ENCODE results near the gene PLEKHA3. TPM values are rescaled to one million over a fixed set of nuclear protein-coding genes. Genes with fewer than 3 reads are reported as not detected.

Gene PLEKHA3
- total RNA-seq, 2 donors from 2014 or later: 20.4 to 34.1 TPM

DNA sequence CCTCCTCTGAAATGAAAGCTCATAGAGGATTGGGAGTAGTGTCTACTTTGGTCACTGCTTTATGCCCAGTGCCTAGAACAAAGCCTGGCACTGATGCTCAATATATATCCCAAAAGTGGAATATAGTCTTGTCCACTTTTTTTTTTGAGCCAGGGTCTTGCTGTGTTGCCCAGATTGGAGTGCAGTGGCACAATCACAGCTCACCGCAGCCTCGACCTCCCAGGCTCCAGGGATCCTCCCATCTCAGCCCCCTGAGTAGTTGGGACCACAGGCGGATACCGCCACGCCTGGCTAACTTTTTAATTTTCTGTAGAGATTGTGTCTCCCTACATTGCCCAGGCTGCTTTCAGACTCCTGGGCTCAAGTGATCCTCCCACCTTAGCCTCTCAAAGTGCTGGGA, 5.7 kb upstream of the PLEKHA3 start:
- no peak for DNase-seq (ENCODE audit: low spot score in 2 of 2)
- H3K36me3 Mint-ChIP-seq: peaks cover 4 to 5% of the 10 kb centered on the region in 2 donors
- no peak for ATAC-seq
- no peak overlapping the region for H3K27ac Mint-ChIP-seq
- no peaks in the 10 kb centered on the region for H3K9me3 Mint-ChIP-seq

DNA sequence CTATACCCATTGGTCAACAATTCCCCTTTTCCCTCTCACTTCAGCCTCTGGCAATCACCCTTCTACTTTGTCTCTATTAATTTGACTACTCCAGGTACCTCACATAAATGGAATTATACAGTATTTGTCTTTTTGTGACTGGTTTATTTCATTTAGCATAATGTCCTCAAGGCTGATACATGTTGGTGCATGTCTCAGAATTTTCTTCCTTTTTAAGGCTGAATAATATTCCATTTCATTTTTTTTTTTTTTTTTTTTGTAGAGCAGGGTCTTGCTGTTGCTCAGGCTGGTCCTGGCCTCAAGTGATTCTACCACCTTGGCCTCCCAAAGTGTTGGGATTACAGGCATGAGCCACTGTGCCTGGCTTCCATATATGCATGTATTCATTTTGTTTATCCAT, 3.8 kb upstream of the PLEKHA3 start:
- Mint-ChIP-seq H3K36me3 (peaks cover 4 to 5% of the 10 kb centered on the region in 2 donors), H3K27ac (no peak overlapping the region), H3K9me3 (no peaks in the 10 kb centered on the region)
- DNase-seq (ENCODE audit: low spot score in 2 of 2) (no peak), ATAC-seq (no peak)

DNA sequence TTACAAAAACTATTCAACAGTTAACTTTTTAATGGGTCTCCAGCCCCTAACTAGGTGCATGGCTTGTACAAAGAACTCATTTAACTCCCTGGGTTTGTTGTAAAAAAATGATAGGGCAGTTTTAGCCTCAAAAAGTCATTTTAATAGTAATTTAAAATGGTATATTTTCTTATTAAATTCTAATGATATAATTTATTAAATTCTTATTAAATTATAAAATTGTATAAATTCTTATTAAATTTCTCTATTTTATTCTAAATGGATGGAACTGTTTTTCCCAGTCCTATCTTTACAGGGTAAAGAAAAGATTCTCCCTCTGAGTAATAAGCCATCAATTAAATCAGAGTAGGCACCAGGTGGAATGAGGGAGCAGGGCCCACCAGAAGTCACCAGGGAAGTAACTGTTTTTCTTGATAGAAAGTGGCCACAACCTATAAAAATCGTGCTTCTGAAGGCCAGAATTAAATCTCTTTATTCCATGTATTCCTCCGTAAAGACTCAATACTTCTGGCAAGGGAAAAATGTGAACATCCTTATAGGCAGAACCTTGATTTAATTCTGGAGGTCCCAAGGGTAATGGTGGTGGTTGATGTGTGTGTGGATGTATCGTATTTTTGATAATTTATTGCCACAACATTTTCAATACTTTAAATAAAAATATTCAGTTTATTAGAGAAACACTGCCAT, 2.7 kb upstream of the PLEKHA3 start:
- no peak for DNase-seq (ENCODE audit: low spot score in 2 of 2)
- Mint-ChIP-seq H3K27ac (peak overlapping the region in 1 of 2 donors; percentile 95), H3K36me3 (peaks cover 4 to 5% of the 10 kb centered on the region in 2 donors), H3K9me3 (no peaks in the 10 kb centered on the region)
- no peak for ATAC-seq

DNA sequence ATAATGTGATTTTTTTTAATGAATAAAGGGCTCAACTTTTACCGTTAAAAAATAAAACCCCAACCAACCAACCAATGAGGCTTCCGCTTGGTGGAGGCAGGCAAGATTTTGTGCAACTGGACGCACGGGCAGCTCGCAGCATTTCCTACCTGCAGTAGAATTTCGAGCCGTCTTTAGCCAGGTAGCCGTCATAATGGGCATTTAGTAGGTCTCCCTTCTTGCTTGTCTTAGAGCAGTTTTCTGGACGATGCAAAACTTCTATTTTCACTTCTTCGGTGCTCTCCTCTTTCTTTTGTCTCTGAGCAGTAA, 2.2 kb upstream of the PLEKHA3 start:
- peak in 1 of 2 donors; percentile 23 for DNase-seq (ENCODE audit: low spot score in 2 of 2)
- Mint-ChIP-seq H3K27ac (peak overlapping the region; percentile 90 to 95), H3K9me3 (no peaks in the 10 kb centered on the region), H3K36me3 (peaks cover 4 to 5% of the 10 kb centered on the region in 2 donors)
- ATAC-seq: no peak

DNA sequence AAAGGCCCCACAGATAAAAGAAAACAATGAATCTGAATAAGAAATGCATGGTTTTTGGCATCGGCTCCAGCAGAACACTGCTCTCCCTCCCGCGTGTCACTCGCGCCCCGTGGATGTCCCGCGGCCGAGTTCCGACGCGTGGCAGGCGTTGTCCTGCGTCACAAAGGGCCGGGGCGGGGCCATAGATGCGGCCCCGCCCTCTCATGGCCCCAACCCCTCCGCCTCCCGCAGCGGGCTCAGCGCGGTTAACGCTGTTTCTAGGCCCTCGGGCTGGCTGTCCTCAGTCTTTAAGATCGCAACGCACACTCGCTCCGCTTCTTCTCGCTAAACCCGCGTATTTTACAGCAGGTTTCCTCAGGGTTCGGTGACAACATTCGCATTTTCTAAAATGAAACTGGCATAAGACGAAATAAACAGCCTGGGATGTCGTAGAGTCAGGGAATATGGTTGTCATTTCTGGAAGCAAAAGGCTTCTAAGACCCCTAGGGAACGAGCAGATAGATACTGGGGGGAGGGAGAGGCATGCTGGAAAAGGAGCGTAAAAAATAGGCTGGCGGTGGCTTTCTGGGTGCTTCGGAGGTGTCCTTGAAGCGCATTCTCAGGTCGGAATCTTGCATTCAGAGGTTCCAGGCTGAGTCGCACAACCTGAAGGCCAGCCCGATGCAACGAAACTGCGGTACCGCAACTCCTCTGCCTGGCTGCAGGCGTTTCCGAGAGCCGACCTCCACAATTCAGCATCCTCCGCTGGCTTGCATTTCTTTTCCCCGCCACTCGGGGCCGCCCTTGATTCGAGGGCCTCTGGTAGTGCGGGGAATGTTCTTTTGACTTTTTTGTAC, 1.6 kb upstream of the PLEKHA3 start, which contains the start of gene FKBP7:
FKBP7 (minus strand) TSS at position 162 of the 836 bp plus-strand sequence; CDS start at position 61, 101 bp downstream.
- DNase-seq (ENCODE audit: low spot score in 2 of 2) (peak; percentile 78 to 83), ATAC-seq (peak; percentile 72 to 81)
- H3K9me3 Mint-ChIP-seq: no peaks in the 10 kb centered on the region

DNA sequence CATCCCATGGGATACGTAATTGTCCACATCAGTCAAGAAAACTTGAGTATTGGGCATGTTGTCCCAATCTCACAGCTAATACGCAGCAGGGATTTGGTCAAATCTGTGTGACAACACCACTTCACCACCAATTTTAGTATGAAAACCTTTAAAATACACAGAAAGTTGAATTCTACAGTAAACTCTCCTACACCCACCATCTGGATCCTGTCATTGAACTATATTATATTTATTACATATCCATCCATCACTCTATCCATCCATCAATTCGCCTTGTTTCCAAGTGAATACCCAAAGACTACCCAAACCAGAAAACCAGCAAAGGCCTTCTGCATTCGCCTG, 1.0 kb upstream of the PLEKHA3 start:
- Mint-ChIP-seq H3K9me3 (no peaks in the 10 kb centered on the region), H3K27ac (peak overlapping the region; percentile 90 to 95)
- ATAC-seq: no peak

More for the DNA sequence above, 1.6 kb upstream of the PLEKHA3 start, which contains the start of gene FKBP7:
- H3K36me3 Mint-ChIP-seq: peaks cover 4 to 5% of the 10 kb centered on the region in 2 donors
- peak within 1 kb of the TSS; percentile 90 to 95 for H3K27ac Mint-ChIP-seq

DNA sequence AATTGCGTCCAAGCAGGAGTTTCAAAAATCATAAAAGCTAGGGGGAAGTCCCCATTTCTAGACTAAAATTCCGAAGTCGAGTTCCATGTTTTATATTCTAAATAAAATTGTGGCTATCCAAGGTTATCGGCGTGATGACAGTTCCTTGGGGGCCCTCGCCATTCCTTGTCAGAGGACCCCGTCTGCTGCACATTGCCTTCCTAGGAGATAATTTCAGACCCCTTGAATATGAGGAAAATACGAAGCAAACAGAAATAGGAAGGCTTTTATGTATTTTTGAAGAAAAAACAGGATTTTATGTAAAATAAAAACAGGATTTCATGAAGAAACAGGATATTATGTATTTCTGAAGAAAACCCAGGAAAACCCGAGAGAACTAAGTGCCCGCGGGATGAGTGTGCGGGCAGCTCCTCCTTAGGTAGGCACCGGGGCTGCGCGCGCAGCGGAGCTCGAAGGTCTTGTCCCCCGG, 465 bp upstream of the PLEKHA3 start:
- Mint-ChIP-seq H3K9me3 (no peaks in the 10 kb centered on the region), H3K36me3 (peaks cover 4 to 5% of the 10 kb centered on the region in 2 donors), H3K27ac (peak overlapping the region; percentile 90)
- ATAC-seq (no peak), DNase-seq (ENCODE audit: low spot score in 2 of 2) (no peak)

More for the DNA sequence above, 1.0 kb upstream of the PLEKHA3 start:
- no peak for DNase-seq (ENCODE audit: low spot score in 2 of 2)
- H3K36me3 Mint-ChIP-seq: peaks cover 4 to 5% of the 10 kb centered on the region in 2 donors

DNA sequence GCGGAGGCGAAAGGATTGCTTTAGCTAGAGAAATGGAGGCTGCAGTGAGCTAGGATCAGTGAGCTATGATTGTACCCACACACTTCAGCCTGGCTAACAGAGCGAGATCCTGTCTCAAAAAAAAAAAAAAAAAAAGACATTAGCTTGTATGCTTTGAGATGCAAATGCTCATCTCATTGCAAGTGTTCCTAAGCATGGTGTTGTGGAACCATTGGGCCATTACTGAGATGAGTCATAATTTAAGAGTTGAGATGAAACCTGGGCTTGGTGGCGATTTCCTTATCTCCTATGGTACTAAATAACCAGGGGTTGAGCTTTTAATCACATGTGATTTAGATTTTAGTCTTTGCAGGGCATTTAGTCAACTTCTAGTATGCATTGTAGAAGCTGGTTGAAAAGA, 2.2 kb downstream of the PLEKHA3 start:
- ATAC-seq (no peak), DNase-seq (ENCODE audit: low spot score in 2 of 2) (no peak)
- H3K27ac Mint-ChIP-seq: no peak overlapping the region

DNA sequence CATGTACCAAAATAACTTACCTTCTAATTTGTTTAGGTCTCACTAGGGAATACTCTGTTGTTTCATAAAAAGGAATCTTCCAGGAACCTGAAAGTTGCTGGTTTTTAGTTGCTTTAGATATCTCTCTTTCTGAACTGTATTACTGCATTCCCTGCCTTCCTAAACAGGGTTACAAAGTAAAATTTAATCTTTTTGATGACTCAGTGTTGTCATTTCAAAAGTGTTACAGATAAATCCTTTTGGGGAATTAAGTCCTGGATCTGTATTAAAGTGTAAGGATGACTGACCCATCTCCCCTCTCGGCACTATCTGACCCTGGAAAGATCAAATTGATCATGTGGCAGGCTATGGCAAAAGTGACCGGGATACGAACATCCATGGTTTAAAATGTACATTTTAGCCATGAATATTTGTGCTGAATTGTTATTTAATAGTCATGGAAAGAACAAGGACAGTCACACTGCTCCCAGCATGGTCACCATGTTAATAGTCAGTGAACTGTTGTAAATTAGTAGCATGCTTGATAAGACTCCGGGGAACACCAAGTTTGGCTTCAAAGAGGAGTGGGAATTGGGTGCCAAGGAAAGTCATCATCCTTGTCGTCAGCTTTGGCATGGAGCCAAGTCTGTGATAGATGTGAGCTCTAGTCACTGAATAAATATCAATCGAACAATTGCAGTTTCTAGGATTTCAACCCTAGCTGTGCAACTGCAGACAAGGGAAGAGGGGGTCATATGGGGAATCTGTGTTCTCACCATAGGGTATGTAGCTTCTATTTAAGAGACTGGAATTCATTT, 4.2 kb downstream of the PLEKHA3 start:
- no peak for ATAC-seq
- H3K36me3 Mint-ChIP-seq: peaks cover 6 to 16% of the 10 kb centered on the region in 2 donors
- no peaks in the 10 kb centered on the region for H3K9me3 Mint-ChIP-seq
- no peak for DNase-seq (ENCODE audit: low spot score in 2 of 2)
- H3K27ac Mint-ChIP-seq: no peak overlapping the region

More for the DNA sequence above, 2.2 kb downstream of the PLEKHA3 start:
- peaks cover 11 to 13% of the 10 kb centered on the region in 2 donors for H3K36me3 Mint-ChIP-seq
- no peaks in the 10 kb centered on the region for H3K9me3 Mint-ChIP-seq

DNA sequence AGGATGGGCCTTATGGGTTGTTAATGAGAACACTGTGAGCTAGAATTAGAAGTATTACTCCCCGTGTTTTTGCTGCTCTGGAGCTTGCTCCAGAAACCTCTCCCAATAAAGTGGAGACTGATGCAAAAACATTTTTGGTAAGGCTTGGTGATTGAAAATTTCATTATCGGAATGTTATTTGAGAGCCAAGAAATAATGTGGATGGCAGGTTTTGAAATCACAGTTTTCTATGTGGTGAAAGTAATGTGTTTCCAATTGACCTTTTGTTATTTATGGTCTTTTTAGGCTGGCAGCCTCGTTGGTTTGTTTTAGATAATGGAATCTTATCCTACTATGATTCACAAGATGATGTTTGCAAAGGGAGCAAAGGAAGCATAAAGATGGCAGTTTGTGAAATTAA, 5.1 kb downstream of the PLEKHA3 start:
- ATAC-seq (no peak), DNase-seq (ENCODE audit: low spot score in 2 of 2) (no peak)
- no peak overlapping the region for H3K27ac Mint-ChIP-seq
- peaks cover 6 to 25% of the 10 kb centered on the region in 2 donors for H3K36me3 Mint-ChIP-seq
- H3K9me3 Mint-ChIP-seq: no peaks in the 10 kb centered on the region

DNA sequence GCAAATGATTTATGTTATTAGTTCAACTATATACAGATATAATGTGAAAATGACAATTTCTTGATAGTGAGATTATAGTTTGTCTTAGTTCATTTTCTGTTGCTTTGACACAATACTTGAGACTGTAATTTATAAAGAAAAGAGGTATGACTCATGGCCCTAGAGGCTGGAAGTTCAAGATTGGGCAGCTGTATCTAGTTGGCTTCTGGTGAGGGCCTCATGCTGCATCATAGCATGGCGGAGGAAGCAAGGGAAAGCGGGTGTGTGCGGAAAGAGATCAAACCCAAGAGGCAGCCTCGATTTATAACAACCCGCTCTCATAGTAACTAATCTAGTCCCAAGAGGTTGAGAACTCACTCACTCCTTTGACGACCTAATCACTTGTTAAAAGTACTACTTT, 11.4 kb downstream of the PLEKHA3 start:
- Mint-ChIP-seq H3K27ac (no peak overlapping the region), H3K9me3 (no peaks in the 10 kb centered on the region), H3K36me3 (peaks cover 21 to 30% of the 10 kb centered on the region in 2 donors)
- no peak for DNase-seq (ENCODE audit: low spot score in 2 of 2)
- ATAC-seq: no peak

DNA sequence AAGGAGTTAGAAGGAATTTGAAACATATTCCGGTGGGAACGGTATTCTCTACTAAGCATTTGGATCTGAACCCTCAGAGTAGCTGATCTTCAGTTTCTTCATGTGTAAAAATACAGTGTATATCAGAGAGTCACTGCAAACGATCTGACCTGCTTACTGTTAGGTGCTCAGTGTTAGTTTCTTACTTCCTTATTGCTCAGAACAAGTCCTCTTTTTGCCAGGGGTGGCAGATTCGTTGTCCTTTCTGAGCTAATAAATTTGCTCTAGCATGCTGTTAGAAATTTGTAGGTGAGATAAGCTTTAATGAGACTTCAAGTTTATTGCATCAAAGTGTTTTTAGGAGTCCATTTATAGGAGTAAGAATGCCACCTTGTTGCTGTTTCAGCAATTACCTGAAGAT, 15.8 kb downstream of the PLEKHA3 start:
- DNase-seq (ENCODE audit: low spot score in 2 of 2) (no peak), ATAC-seq (no peak)
- Mint-ChIP-seq H3K36me3 (peaks cover 11 to 30% of the 10 kb centered on the region in 2 donors), H3K27ac (peak overlapping the region in 1 of 2 donors; percentile 37), H3K9me3 (no peaks in the 10 kb centered on the region)

DNA sequence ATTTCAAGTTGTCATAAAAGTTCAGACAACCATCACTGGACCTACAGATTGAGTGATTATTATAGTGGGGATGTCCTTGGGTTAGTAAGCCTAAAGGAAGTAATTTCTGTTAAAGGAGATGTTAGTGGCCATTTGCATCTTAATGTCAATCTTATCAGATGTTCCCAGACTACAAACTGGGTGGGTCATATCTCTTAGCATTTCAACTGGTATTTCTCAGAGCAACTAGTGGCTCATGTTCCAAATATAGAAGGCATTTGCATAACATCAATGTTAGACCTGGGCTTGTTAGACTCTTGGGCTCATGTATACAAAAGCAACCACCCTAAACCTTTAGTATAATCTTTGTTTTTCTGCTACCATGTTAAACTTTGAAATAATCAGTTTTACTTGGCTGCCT, 17.9 kb downstream of the PLEKHA3 start:
- H3K9me3 Mint-ChIP-seq: no peaks in the 10 kb centered on the region
- no peak overlapping the region for H3K27ac Mint-ChIP-seq
- peaks cover 11 to 33% of the 10 kb centered on the region in 2 donors for H3K36me3 Mint-ChIP-seq
- ATAC-seq (no peak), DNase-seq (ENCODE audit: low spot score in 2 of 2) (no peak)

DNA sequence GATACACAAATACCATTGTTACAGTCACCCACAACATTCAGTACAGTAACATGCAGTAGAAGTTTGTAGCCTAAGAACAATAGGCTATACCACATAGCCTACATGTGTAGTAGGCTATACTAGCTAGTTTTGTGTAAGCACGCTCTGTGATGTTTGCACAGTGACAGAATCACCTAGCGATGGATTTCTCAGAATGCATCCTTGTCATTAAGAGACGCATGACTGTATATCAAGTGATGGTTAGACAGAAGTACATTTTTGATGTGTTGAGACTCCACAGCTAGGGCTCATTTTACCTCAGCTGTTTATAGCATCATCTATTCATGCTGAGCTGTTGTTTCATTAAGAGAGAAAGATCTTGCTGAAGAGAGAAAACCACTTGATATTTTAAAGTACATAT, 19.4 kb downstream of the PLEKHA3 start:
- no peak overlapping the region for H3K27ac Mint-ChIP-seq
- peaks cover 11 to 26% of the 10 kb centered on the region in 2 donors for H3K36me3 Mint-ChIP-seq
- ATAC-seq: peak in 1 of 2 donors; percentile 61
- no peak for DNase-seq (ENCODE audit: low spot score in 2 of 2)
- H3K9me3 Mint-ChIP-seq: no peaks in the 10 kb centered on the region

DNA sequence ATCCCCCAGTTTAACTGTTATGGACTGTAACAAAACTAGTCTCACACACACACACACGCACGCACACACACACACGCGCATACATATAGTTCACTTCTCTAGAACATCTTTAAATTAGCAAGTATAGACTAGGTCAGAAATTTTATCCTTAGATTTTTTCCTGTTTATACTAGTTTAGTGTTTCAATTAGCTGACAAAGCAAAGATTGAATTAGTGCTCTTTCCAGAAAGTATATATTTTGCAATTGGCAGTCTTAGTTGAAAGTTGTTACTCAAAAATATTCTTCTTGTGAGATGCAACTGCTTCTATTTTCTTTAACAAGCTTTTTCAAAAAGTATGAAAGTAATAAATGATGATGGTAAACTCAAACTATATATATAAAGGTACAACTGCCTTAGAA, 22.5 kb downstream of the PLEKHA3 start:
- ATAC-seq (no peak), DNase-seq (ENCODE audit: low spot score in 2 of 2) (no peak)
- Mint-ChIP-seq H3K36me3 (peaks cover 6 to 23% of the 10 kb centered on the region in 2 donors), H3K27ac (no peak overlapping the region), H3K9me3 (no peaks in the 10 kb centered on the region)

DNA sequence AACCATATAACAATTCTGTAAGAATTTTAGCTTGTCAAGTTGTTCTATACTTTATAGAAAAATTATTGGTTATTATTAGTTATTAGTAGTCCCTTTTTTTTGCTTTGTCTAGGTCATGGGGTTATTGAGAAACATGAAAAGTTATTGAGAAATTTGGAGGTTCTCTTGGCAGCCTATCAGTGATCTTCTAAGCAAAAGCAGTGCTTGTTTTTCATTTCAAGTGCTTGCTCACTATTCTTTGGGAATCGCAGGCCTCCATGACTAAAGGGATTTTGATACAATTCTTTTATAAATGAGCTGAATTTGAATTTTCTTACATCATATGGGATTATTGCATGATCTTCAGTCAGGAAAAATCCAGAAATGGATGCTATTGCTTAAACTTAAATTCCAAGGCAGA, 25.8 kb downstream of the PLEKHA3 start:
- H3K27ac Mint-ChIP-seq: no peak overlapping the region
- ATAC-seq (no peak), DNase-seq (ENCODE audit: low spot score in 2 of 2) (no peak)
- peaks cover 4 to 16% of the 10 kb centered on the region in 2 donors for H3K36me3 Mint-ChIP-seq
- H3K9me3 Mint-ChIP-seq: no peaks in the 10 kb centered on the region

DNA sequence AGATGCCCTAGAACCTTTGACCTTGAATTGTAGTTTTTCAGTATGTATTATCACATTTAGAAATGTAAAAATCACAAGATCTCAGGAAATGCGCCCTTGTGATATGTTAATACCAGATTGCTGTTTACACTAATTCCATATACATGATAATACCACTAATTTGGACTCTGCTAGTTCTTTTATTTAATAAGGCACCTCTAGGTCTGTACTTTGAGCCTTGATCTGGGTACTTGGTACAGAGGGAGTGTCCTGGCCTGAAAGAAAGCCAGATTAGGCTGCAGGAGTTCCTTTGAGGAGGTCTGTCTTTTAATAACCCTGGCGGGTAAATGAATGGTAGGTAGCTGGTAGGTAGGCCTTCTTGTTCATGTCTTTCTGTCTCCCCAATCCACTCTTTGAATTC, 26.3 kb downstream of the PLEKHA3 start:
- Mint-ChIP-seq H3K27ac (no peak overlapping the region), H3K36me3 (peaks cover 4 to 16% of the 10 kb centered on the region in 2 donors), H3K9me3 (no peaks in the 10 kb centered on the region)
- DNase-seq (ENCODE audit: low spot score in 2 of 2) (no peak), ATAC-seq (no peak)

Measured in activated naive CD4-positive, alpha-beta T cell treated with anti-CD3 and anti-CD28 coated beads, Interleukin-2, amount 50 U/mL, for 72 hours (primary cell).